Cortex of kidney (tissue), 1 donor: ENCODE results near the gene SLC9A7.
"Not testable (repeated sequence)": the region's sequence is repeated elsewhere in the genome, so short reads cannot be mapped to it uniquely, and the experiment has no call there.

Experiments used
- DNase-seq: peaks from one replicate; lab custom pipeline; 2025; lab: John Stamatoyannopoulos, UW

The SLC9A7 gene

GRCh38 chrX:46754036-46754435 is 4.9 kb downstream of the SLC9A7 start:
- DNase-seq: no peak

GRCh38 chrX:46750889-46751288 is 8.0 kb downstream of the SLC9A7 start:
- no peak for DNase-seq

- DNase-seq: no peak
These were observed 14.9 kb downstream of the SLC9A7 start for GRCh38 chrX:46744009-46744408.

- no peak for DNase-seq
These were observed 15.9 kb downstream of the SLC9A7 start for GRCh38 chrX:46743046-46743445.

GRCh38 chrX:46739736-46740135 is 19.2 kb downstream of the SLC9A7 start:
- DNase-seq: no peak

GRCh38 chrX:46737462-46737861 is 21.5 kb downstream of the SLC9A7 start:
- DNase-seq: no peak

GRCh38 chrX:46737041-46737440 is 21.9 kb downstream of the SLC9A7 start:
- no peak for DNase-seq

GRCh38 chrX:46735622-46736021 is 23.3 kb downstream of the SLC9A7 start:
- no peak for DNase-seq

GRCh38 chrX:46733226-46733625 is 25.7 kb downstream of the SLC9A7 start:
- no peak for DNase-seq

- no peak for DNase-seq
These were observed 28.2 kb downstream of the SLC9A7 start for GRCh38 chrX:46730765-46731164.

GRCh38 chrX:46727441-46727840 is 31.5 kb downstream of the SLC9A7 start:
- DNase-seq: no peak

GRCh38 chrX:46723569-46723927 is 35.4 kb downstream of the SLC9A7 start:
- DNase-seq: not testable (repeated sequence)

- no peak for DNase-seq
These were observed 36.0 kb downstream of the SLC9A7 start for GRCh38 chrX:46722742-46723568.

GRCh38 chrX:46716796-46717195 is 42.1 kb downstream of the SLC9A7 start:
- DNase-seq: no peak

GRCh38 chrX:46715997-46716396 is 42.9 kb downstream of the SLC9A7 start:
- no peak for DNase-seq

GRCh38 chrX:46715530-46715929 is 43.4 kb downstream of the SLC9A7 start:
- DNase-seq: no peak

- DNase-seq: no peak
These were observed 45.0 kb downstream of the SLC9A7 start for GRCh38 chrX:46713672-46714490.

GRCh38 chrX:46712764-46713163 is 46.2 kb downstream of the SLC9A7 start:
- DNase-seq: no peak

- DNase-seq: no peak
These were observed 47.8 kb downstream of the SLC9A7 start for GRCh38 chrX:46710927-46711623.

GRCh38 chrX:46710425-46710824 is 48.5 kb downstream of the SLC9A7 start:
- no peak for DNase-seq

GRCh38 chrX:46707274-46707965 is 51.5 kb downstream of the SLC9A7 start:
- DNase-seq: no peak

- DNase-seq: no peak
These were observed 54.0 kb downstream of the SLC9A7 start for GRCh38 chrX:46704767-46705386.
